VCaP (cell line): ENCODE data around the gene SORCS3.

Source experiments
- H3K27ac ChIP-seq: fragments of 450-650 bp; 2 replicates; pipeline ENCODE4 v1.5.1; 2017
- TF ChIP-seq, protein P1 (sequence below): fragments of 450-650 bp; conservative IDR thresholded peaks from 2 replicates; pipeline ENCODE4 v1.5.1; 2017; ENCODE audit warnings: mild to moderate bottlenecking, moderate library complexity

Gene SORCS3

DNA sequence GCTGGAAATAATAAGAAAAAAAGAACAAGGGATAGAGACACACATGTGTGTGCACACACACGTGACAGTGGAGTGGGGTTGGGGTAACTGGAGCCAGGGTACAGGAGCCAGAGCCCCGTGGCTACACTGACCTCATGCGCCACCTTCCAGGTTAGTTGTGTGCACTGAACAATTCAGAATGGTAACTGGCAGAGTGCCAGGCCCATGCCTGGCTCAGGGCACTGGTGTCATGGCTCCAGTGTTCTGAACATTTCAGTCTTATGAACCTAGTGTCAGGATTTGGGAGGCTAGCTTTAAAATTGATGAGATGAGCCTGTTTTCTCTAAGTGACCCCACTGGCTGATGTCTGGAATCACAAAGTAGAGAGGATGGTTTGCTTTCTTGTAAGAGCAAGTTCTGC is 269.6 kb downstream of the SORCS3 start:
- TF ChIP-seq, protein P1, sequence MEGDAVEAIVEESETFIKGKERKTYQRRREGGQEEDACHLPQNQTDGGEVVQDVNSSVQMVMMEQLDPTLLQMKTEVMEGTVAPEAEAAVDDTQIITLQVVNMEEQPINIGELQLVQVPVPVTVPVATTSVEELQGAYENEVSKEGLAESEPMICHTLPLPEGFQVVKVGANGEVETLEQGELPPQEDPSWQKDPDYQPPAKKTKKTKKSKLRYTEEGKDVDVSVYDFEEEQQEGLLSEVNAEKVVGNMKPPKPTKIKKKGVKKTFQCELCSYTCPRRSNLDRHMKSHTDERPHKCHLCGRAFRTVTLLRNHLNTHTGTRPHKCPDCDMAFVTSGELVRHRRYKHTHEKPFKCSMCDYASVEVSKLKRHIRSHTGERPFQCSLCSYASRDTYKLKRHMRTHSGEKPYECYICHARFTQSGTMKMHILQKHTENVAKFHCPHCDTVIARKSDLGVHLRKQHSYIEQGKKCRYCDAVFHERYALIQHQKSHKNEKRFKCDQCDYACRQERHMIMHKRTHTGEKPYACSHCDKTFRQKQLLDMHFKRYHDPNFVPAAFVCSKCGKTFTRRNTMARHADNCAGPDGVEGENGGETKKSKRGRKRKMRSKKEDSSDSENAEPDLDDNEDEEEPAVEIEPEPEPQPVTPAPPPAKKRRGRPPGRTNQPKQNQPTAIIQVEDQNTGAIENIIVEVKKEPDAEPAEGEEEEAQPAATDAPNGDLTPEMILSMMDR, result no peak
- no peak overlapping the region for H3K27ac ChIP-seq

DNA sequence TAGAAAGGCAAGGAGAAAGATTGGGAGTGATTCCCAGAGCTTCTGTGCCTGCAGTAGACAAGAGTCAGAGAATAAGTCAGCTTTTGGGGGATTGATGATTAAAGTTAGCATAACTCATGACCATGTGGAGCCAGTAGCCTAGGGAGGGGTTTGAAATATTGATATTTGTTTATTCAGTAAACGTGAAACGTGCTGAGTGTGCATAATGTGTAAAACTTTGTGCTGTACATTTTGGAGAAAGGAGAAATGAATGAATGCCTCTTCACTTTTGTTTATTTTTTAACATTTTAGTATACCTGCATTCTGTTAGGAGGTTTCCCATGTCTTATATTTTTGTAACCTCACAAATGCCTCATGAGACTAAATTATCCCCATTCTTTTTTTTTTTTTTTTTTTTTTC is 272.3 kb downstream of the SORCS3 start:
- TF ChIP-seq, protein P1, result no peak
- no peak overlapping the region for H3K27ac ChIP-seq

DNA sequence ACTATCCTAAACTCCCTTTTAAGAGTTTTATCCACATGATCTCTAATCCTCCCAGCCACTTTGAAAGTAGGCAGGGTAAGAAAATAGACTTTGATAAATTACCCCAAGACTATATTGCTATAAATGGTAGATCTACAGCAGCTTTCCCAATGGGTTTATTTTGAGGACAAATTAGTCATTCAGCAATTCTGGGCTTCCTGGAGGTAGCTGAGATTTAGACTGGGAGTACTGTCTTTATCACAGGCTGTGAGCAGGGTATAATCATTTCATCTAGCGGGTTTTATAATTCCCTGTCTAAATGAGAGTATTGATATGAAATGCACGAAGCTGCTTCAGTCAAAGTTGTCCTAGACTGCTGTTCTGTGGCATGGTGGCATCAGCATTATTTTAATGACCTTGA is 279.4 kb downstream of the SORCS3 start:
- no peak overlapping the region for H3K27ac ChIP-seq
- TF ChIP-seq, protein P1, result no peak

DNA sequence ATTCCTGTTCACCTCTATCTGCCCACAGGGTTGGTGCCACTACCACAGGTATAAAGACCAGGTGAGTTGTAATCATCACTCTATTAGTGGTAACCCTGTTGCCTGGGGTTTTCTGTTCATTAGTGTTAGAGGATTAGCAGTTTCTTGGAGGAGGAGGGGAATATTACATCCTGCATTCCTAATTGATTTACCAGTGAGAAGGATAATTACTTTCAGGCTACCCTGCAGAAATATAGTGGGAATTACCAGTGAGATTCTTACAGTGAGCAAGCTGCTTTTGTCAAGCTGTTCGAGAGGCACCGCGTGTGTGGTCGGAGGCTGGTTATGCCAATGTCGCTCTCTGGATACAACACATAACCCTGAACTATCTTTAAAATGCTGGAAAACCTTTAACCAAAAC is 280.7 kb downstream of the SORCS3 start:
- no peak overlapping the region for H3K27ac ChIP-seq
- TF ChIP-seq, protein P1, result no peak

DNA sequence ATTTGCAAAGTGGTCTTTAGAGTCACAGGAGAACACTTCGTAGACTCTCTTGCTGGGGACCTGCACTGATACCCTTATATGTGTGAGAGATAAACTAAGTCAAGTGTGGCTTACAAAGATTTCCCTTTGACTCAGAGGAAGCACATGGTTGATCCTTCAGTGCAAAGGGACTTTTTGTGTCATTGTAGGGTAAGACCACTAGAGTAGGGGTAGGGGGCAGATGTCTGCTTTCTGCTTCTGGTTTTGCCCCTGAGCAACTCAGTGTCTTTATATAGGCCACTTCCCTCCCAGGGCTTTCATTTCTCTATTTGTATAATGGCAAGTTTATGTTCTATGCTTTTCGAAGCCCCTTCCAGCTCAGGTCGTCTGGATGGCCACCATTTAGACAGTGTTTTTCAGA is 281.7 kb downstream of the SORCS3 start:
- H3K27ac ChIP-seq, result no peak overlapping the region
- TF ChIP-seq, protein P1, result no peak

DNA sequence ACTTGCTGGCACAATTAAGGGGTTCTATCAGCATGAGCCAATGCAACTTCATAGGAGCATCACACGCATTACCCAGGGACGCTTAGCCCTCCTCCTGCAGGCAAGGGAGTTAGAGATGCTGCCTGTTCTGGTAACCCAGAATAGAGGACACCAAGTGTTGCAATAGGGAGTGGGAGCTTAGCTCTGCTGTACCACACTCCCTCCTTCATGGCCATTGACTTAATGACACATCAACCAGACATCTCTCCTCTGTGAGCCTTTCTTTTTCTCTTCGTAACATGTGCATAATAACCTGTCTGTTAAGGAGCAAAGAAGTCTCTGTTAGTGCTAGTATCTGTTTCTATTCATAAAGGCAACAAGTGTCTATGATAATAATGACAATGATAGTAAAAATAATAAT is 282.4 kb downstream of the SORCS3 start:
- no peak overlapping the region for H3K27ac ChIP-seq
- TF ChIP-seq, protein P1, result no peak

DNA sequence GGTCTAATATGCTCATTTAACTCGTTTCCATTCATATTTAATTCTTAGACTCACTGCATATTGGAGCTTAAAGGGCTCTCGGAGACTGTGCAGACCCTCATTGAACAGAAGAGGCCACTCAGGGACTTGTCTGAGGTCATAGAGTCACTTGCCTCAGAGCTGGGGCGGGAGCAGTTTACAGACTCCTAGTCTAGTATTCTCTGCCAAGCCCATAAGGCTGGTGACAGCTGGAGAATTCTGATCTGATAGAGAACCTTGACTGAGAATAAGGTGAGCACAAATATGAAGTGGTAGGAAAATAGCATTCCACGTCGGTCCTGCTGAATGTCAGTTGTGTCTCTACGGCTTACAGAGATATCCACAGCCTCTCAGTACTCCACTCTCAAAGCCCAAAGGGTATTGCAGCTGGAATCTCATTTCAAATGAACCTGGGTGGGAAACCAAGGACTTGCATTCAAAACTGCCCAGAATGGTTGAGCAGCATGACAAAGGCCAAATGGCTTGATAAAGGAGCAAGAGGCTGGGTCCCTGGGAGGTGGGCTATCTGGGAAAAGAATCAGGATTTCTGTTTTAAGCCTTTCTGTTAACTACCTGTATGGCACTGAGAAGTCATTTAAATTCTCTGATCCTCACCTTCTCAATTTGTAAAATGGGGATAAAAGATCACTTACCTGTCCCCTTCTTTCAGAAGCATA is 283.2 kb downstream of the SORCS3 start:
- TF ChIP-seq, protein P1, result no peak

More for the DNA sequence above, 283.2 kb downstream of the SORCS3 start:
- no peak overlapping the region for H3K27ac ChIP-seq
